Loucy (cell line): ENCODE data around the gene MEIS1.

ENCODE experiments used
- H2AFZ ChIP-seq: fragments of 200-600 bp; sonication (generic); 2 replicates; pipeline ENCODE4 v1.6.0; 2016; ENCODE audit warnings: antibody characterized with exemption, mild to moderate bottlenecking, low read length, moderate library complexity
- H3F3A ChIP-seq: fragments of 200-600 bp; 2 replicates; pipeline ENCODE4 v1.6.0; 2016; ENCODE audit warnings: antibody characterized with exemption, low read depth, mild to moderate bottlenecking
- H3K27me3 ChIP-seq: fragments of 200-600 bp; sonication (generic); 2 replicates; pipeline ENCODE4 v1.6.1; 2014; ENCODE audit warnings: low read length, mild to moderate bottlenecking; ENCODE audit not compliant: insufficient read depth, poor library complexity, severe bottlenecking
- H3K36me3 ChIP-seq: fragments of 200-600 bp; sonication (generic); 2 replicates; pipeline ENCODE4 v1.6.1; 2016; ENCODE audit warnings: low read length; ENCODE audit not compliant: insufficient read depth
- H3K4me1 ChIP-seq: fragments of 200-600 bp; sonication (generic); 2 replicates; pipeline ENCODE4 v1.5.1; 2014; ENCODE audit warnings: low read length, mild to moderate bottlenecking; ENCODE audit not compliant: insufficient read depth, poor library complexity, severe bottlenecking
- H3K4me2 ChIP-seq: fragments of 200-600 bp; sonication (generic); 2 replicates; pipeline ENCODE4 v1.6.0; 2014; ENCODE audit warnings: antibody characterized with exemption, low read length, low read depth, mild to moderate bottlenecking; ENCODE audit not compliant: poor library complexity, severe bottlenecking
- H3K4me3 ChIP-seq: fragments of 200-600 bp; sonication (generic); 2 replicates; pipeline ENCODE4 v1.5.1; 2014; ENCODE audit warnings: low read length, mild to moderate bottlenecking, mixed read lengths; ENCODE audit not compliant: poor library complexity, severe bottlenecking
- H3K79me2 ChIP-seq: fragments of 200-600 bp; sonication (generic); 2 replicates; pipeline ENCODE4 v1.6.1; 2014; ENCODE audit warnings: low read length; ENCODE audit not compliant: insufficient read depth
- H3K9ac ChIP-seq: fragments of 200-600 bp; sonication (generic); 2 replicates; pipeline ENCODE4 v1.6.0; 2014; ENCODE audit warnings: mild to moderate bottlenecking, low read depth, low read length, moderate library complexity; ENCODE audit not compliant: poor library complexity, severe bottlenecking
- H3K9me2 ChIP-seq: fragments of 200-600 bp; sonication (generic); replicated peaks from 2 replicates; pipeline ENCODE4 v1.6.1; 2016; ENCODE audit warnings: low read depth, low read length, mixed read lengths
- H3K9me3 ChIP-seq: fragments of 200-600 bp; sonication (generic); 2 replicates; pipeline ENCODE4 v1.6.1; 2014; ENCODE audit warnings: mild to moderate bottlenecking, antibody characterized with exemption, low read length, low read depth; ENCODE audit not compliant: insufficient read depth
- H4K20me1 ChIP-seq: fragments of 200-600 bp; sonication (generic); 2 replicates; pipeline ENCODE4 v1.6.0; 2014; ENCODE audit warnings: antibody characterized with exemption, low read length, mild to moderate bottlenecking; ENCODE audit not compliant: insufficient read depth, poor library complexity, severe bottlenecking
- EZH2phosphoT487 ChIP-seq: fragments of 200-600 bp; IDR thresholded peaks from 2 replicates; pipeline ENCODE4 v1.6.1; 2018; ENCODE audit warnings: antibody characterized with exemption, mild to moderate bottlenecking, moderate library complexity, borderline replicate concordance
- TF ChIP-seq, protein P1 (sequence below): fragments of 200-600 bp; sonication (generic); conservative IDR thresholded peaks from 2 replicates; pipeline ENCODE4 v1.5.1; 2014; ENCODE audit warnings: mild to moderate bottlenecking, antibody characterized with exemption, low read length

The MEIS1 gene

GRCh38 chr2:66460031-66460430, 25.1 kb downstream of the MEIS1 start:
- TF ChIP-seq, protein P1, sequence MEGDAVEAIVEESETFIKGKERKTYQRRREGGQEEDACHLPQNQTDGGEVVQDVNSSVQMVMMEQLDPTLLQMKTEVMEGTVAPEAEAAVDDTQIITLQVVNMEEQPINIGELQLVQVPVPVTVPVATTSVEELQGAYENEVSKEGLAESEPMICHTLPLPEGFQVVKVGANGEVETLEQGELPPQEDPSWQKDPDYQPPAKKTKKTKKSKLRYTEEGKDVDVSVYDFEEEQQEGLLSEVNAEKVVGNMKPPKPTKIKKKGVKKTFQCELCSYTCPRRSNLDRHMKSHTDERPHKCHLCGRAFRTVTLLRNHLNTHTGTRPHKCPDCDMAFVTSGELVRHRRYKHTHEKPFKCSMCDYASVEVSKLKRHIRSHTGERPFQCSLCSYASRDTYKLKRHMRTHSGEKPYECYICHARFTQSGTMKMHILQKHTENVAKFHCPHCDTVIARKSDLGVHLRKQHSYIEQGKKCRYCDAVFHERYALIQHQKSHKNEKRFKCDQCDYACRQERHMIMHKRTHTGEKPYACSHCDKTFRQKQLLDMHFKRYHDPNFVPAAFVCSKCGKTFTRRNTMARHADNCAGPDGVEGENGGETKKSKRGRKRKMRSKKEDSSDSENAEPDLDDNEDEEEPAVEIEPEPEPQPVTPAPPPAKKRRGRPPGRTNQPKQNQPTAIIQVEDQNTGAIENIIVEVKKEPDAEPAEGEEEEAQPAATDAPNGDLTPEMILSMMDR, result no peak
- no peak for TF ChIP-seq EZH2phosphoT487
- Histone ChIP-seq H3K9me2 (no peaks in the 10 kb centered on the region), H3K9me3 (no peaks in the 10 kb centered on the region), H4K20me1 (no peaks in the 10 kb centered on the region), H3K36me3 (no peaks in the 10 kb centered on the region), H3K4me1 (no peaks in the 10 kb centered on the region), H3F3A (no peaks in the 10 kb centered on the region), H3K27me3 (no peaks in the 10 kb centered on the region), H3K79me2 (no peaks in the 10 kb centered on the region), H3K9ac (no peak overlapping the region), H3K4me3 (no peak overlapping the region), H3K4me2 (no peak overlapping the region), H2AFZ (no peak overlapping the region)

- Histone ChIP-seq H3K4me3 (no peak overlapping the region), H3F3A (no peaks in the 10 kb centered on the region), H2AFZ (no peak overlapping the region), H3K4me1 (no peaks in the 10 kb centered on the region), H3K9me2 (no peaks in the 10 kb centered on the region), H3K79me2 (no peaks in the 10 kb centered on the region), H3K9ac (no peak overlapping the region), H3K4me2 (no peak overlapping the region), H3K27me3 (no peaks in the 10 kb centered on the region), H3K9me3 (no peaks in the 10 kb centered on the region), H3K36me3 (no peaks in the 10 kb centered on the region), H4K20me1 (no peaks in the 10 kb centered on the region)
- TF ChIP-seq EZH2phosphoT487, result no peak
Measured at GRCh38 chr2:66461001-66461663, 26.2 kb downstream of the MEIS1 start.

GRCh38 chr2:66461664-66462500, 27.0 kb downstream of the MEIS1 start:
- Histone ChIP-seq H3K9me2 (no peaks in the 10 kb centered on the region), H4K20me1 (no peaks in the 10 kb centered on the region), H3K4me2 (no peak overlapping the region), H3K4me1 (no peaks in the 10 kb centered on the region), H3F3A (no peaks in the 10 kb centered on the region), H3K9ac (no peak overlapping the region), H2AFZ (no peak overlapping the region), H3K79me2 (no peaks in the 10 kb centered on the region), H3K36me3 (no peaks in the 10 kb centered on the region), H3K27me3 (no peaks in the 10 kb centered on the region), H3K4me3 (no peak overlapping the region), H3K9me3 (no peaks in the 10 kb centered on the region)
- no peak for TF ChIP-seq EZH2phosphoT487
- TF ChIP-seq, protein P1, result no peak
